ENCODE measurements around the gene AKT1S1. TPM values are rescaled to one million over a fixed set of nuclear protein-coding genes. Genes with fewer than 3 reads are reported as not detected.

The AKT1S1 gene
- total RNA-seq, 1 experiment from 2014 or later = 65.2 TPM

- BruUV-seq (replicated peaks) = no TSS peak
- Mint-ChIP-seq H3K27ac (ENCODE audit: unreplicated experiment) (no peak overlapping the region), H3K36me3 (ENCODE audit: insufficient read depth, unreplicated experiment) (peaks cover 22% of the 10 kb centered on the region), H3K4me3 (ENCODE audit: low read depth, unreplicated experiment) (no peak overlapping the region), H3K9me3 (ENCODE audit: low read depth, unreplicated experiment) (no peaks in the 10 kb centered on the region), H3K4me1 (ENCODE audit: low read depth, unreplicated experiment) (peaks cover 6% of the 10 kb centered on the region), H3K27me3 (ENCODE audit: unreplicated experiment) (no peaks in the 10 kb centered on the region)
- intact Hi-C loops (cut with micrococcal nuclease; ENCODE audit: unreplicated experiment) = no loop called here
- CTCF ChIA-PET = interaction anchor here (0.7 kb wide), 1 partner anchor 50 kb away, joined by 3 read pairs; no protein-coding TSS in a partner anchor
- no peak for DNase-seq
- no peak for TF ChIP-seq CTCF (IDR thresholded peaks at IDR 0.05; ENCODE audit: unreplicated experiment)
Observed at GRCh38 chr19:49843265-49843664, 33.9 kb downstream of the AKT1S1 start.

DNA sequence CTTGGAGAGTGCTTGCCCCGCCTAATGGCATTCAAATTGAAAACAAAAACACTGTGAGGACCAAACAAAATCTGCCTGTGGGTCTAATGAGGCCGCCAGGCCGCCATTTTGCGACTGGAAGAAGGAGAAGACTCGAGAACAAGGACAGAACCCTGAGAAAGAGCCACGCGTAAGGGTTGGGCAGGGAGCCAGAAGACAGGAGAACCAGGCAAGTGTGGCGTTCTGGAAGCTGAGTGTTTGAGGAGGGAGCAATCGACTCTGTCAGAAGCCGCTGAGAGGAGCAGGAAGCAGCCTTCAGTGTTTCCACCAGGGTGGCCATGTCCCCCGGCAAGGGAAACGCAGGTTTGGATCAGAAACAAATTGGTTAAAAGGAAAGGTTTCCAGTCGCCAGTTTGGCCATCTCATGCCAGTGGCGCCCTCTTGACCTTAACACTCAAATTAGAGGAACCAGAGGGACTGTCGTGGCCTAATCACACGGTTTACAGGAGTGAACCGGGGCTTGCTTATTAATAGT is 36.4 kb downstream of the AKT1S1 start:
- Mint-ChIP-seq H3K27ac (ENCODE audit: unreplicated experiment) (peak overlapping the region; percentile 48), H3K9me3 (ENCODE audit: low read depth, unreplicated experiment) (no peaks in the 10 kb centered on the region), H3K4me1 (ENCODE audit: low read depth, unreplicated experiment) (no peaks in the 10 kb centered on the region), H3K27me3 (ENCODE audit: unreplicated experiment) (no peaks in the 10 kb centered on the region), H3K36me3 (ENCODE audit: insufficient read depth, unreplicated experiment) (peaks cover 40% of the 10 kb centered on the region), H3K4me3 (ENCODE audit: low read depth, unreplicated experiment) (no peak overlapping the region)
- DNase-seq = no peak
- no peak for TF ChIP-seq CTCF (IDR thresholded peaks at IDR 0.05; ENCODE audit: unreplicated experiment)
- no TSS peak for BruUV-seq (replicated peaks)
- CTCF ChIA-PET = no interaction called here
- intact Hi-C loops (cut with micrococcal nuclease; ENCODE audit: unreplicated experiment) = no loop called here

DNA sequence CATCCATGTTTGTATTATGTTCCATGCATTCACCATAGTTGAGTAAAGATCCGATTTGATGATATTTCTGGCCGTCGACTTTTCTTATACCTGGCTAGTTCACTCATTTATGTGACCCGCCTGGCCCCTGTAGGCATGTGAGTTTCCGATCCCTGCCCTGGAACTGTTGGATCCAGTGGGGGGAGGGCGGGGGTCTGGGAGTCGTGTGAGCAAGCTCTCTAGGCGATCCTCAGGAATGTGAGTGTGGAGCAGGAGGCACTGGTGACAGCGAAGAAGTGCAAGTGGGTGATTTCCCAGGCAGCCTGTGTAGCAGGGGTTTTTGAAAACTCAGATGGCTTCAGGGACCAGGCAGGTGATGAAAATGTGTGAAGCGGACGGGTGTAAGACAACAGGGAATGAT is 36.8 kb downstream of the AKT1S1 start:
- H3K4me1 Mint-ChIP-seq (ENCODE audit: low read depth, unreplicated experiment) = no peaks in the 10 kb centered on the region
- BruUV-seq (replicated peaks) = no TSS peak
- no peaks in the 10 kb centered on the region for H3K9me3 Mint-ChIP-seq (ENCODE audit: low read depth, unreplicated experiment)
- CTCF ChIA-PET = no interaction called here
- peak overlapping the region; percentile 48 for H3K27ac Mint-ChIP-seq (ENCODE audit: unreplicated experiment)
- peaks cover 40% of the 10 kb centered on the region for H3K36me3 Mint-ChIP-seq (ENCODE audit: insufficient read depth, unreplicated experiment)
- intact Hi-C loops (cut with micrococcal nuclease; ENCODE audit: unreplicated experiment) = no loop called here
- H3K27me3 Mint-ChIP-seq (ENCODE audit: unreplicated experiment) = no peaks in the 10 kb centered on the region
- DNase-seq = no peak
- no peak overlapping the region for H3K4me3 Mint-ChIP-seq (ENCODE audit: low read depth, unreplicated experiment)
- TF ChIP-seq CTCF (IDR thresholded peaks at IDR 0.05; ENCODE audit: unreplicated experiment) = no peak

- Mint-ChIP-seq H3K4me1 (ENCODE audit: low read depth, unreplicated experiment) (no peaks in the 10 kb centered on the region), H3K27ac (ENCODE audit: unreplicated experiment) (no peak overlapping the region), H3K4me3 (ENCODE audit: low read depth, unreplicated experiment) (no peak overlapping the region), H3K9me3 (ENCODE audit: low read depth, unreplicated experiment) (no peaks in the 10 kb centered on the region), H3K27me3 (ENCODE audit: unreplicated experiment) (no peaks in the 10 kb centered on the region), H3K36me3 (ENCODE audit: insufficient read depth, unreplicated experiment) (peaks cover 47% of the 10 kb centered on the region)
- no peak for TF ChIP-seq CTCF (IDR thresholded peaks at IDR 0.05; ENCODE audit: unreplicated experiment)
- BruUV-seq (replicated peaks) = no TSS peak
- no peak for DNase-seq
- CTCF ChIA-PET = interaction anchor here (0.5 kb wide), 1 partner anchor 1337 kb away, joined by 3 read pairs; no protein-coding TSS in a partner anchor
- intact Hi-C loops (cut with micrococcal nuclease; ENCODE audit: unreplicated experiment) = no loop called here
Observed at GRCh38 chr19:49839713-49840112, 37.4 kb downstream of the AKT1S1 start.
